GM19239 (cell line): Measurements from ENCODE around the gene EEF1E1.
A peak's percentile ranks its signal among the peaks of the same experiment; 100 is the strongest.
"Not testable (repeated sequence)": the region's sequence is repeated elsewhere in the genome, so short reads cannot be mapped to it uniquely, and the experiment has no call there.

Experiments
- DNase-seq: peaks from one replicate; pipeline ENCODE4 v3.0.0; 2011; ENCODE audit warnings: low spot score; ENCODE audit not compliant: insufficient read length
- FAIRE-seq: peaks from 2 replicates; lab custom pipeline; 2011; peaks lifted over from hg19 to GRCh38; lab: Jason Lieb, UNC

The EEF1E1 gene

DNA sequence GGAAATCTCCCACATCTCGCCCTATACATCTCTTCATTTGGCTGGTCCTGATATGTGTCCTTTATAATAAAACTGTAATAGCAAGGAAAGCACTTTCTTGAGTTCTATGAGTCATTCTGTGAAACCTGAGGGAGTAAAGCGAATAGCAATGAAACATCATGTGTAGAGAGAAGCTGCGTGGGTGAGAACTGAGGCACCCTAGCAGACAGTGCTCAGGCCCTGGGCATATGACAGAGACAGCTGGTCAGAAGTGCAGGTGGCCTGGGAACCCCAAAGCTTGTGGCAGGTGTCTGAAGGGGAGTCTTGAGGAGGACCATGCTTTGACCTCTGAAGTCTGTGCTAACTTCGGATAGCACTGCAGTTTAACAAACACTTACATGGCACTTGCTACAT lies 36.8 kb downstream of the EEF1E1 start:
- DNase-seq (no peak), FAIRE-seq (peak; percentile 39)

DNA sequence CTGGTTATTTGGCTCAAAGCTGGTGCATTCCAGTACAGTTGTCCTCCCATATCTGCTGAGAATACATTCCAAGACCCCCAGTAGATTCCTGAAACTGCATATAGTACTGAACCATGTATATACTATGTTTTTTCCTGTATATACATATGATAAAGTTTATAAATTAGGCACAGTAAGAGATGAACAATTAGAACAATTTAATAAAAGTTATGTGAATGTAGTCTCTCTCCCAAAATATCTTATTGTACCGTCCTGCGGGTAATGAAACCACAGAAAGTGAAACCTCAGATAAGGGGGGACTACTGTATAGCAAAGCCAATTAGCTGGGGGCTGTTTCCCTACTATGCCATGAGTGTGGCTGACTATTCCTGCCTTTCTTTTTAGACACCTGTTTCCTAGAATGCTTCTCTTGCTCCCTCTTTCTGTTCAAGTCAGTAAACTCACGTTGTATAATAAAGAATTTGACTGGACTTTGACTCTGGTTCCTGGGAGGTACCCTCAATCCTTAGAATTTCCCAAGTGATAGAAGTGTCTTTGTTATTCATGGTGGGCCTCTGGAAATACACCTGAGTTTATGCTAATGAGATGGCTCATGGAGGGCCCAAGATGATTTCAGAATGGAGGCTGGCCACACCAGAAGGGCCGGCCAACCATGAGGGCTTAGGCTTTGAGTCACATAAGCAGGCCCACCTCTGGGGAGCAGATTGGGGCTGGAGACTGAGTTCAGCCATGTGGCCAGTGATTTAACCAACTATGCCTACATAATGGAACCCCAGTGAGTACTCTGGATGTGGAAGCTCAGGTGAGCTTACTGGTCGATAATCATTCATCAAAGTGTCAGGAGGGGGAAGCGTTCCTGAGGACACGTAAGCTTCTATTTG lies 37.5 kb downstream of the EEF1E1 start:
- no peak for DNase-seq
- FAIRE-seq, result no peak

DNA sequence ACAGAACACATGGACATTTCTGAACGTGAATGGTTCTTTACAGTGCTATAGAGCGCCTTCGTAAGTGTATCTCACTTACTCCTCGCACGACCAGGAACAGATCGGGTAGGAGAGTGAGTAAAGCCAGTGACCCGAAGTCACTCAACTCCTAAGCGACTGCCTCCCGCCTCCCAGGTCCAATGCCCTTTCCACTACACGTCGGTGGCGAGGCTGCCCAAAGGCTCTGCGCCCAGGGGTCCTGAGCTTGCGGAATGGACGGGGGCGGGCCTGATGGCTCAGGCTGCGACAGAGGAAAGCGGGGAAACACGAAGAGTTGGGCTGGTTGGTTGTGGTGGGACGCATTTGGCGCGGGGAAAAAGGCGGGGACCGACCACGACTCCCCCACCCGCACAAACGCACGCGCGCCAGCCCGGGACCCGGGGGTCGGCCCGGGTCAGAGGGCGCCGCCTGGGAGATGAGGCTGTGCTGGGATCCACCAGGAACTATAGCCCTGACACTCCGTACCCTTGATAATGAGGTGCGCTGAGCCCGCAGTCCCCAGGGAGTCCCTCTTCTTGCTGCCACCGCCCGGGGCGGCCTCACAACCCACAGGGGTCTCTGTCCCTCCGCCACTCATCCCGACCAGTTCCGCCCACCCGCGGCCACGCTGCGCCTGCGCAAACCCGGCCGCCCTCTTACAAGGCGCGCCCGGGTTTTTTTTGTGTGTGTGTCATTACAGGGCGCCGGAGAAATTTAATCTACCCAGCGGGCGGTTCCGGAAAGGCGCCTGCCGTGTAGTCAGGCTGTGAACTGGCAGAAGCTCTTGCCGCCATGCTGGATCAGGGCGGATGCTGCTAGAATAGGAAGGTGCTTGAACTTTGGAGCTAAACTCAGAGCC lies 38.3 kb downstream of the EEF1E1 start, which contains the start of gene BLOC1S5:
Gene BLOC1S5 (minus strand): TSS at position 629 of the 877 bp plus-strand sequence. CDS start 13 bp downstream, at position 616.
- DNase-seq (peak; percentile 62), FAIRE-seq (peak; percentile 91)

DNA sequence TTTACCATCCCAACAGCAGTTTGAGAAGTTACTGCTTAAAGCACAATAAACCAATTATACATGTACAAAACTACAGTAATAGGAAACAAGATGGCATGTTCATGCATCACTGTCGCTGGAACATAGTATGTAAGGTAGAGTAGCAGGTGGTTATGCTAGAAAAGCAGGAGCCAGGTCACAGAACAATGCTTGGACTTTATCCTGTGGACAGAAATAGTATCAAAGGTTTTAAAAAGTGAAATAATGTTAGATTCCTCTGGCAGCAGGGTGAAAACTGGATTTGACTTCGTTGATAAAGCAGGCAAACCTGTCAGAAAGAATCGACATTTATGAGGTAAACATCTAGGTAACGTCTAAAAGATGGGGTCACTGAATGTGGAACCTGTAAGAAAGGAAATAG lies 40.6 kb downstream of the EEF1E1 start:
- DNase-seq (no peak), FAIRE-seq (no peak)

DNA sequence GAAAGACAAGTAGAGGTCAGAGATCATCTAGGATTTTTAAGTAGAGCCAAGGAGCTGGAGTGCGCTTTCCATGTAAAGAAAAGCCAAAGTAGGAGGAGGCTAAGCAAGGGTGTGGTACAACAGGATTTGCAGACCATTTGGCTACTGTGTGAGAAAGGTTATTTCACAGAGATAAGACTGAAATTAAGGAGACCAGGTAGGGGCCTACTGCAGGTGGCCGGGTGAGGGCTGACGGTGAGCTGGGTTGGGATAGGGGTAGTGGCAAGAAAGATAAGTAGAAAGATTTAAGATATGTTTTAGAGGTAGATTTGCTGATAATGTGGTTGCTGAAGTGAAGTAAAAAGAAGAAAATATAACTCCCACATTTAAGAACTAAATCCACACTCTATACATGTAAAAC lies 42.0 kb downstream of the EEF1E1 start:
- no peak for FAIRE-seq
- DNase-seq, result no peak

DNA sequence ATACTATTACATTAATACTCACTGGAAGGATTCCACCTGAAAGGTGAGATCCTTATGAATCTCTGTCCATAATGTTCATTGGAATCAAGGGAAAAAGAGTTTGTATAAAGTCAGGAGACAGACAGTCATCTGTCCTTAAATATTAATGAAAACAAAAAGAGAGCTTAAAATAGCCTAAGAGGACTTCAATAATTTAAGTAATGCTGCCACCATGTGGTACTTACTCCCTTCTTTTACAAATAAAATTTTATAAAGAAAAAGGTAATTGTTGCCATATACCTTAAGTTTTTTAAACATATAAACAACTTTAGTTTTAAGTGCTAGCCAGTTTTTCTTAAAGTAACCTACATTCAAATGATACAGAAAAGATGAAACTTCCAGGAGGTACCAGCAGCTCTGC lies 43.2 kb downstream of the EEF1E1 start:
- DNase-seq (no peak), FAIRE-seq (no peak)

DNA sequence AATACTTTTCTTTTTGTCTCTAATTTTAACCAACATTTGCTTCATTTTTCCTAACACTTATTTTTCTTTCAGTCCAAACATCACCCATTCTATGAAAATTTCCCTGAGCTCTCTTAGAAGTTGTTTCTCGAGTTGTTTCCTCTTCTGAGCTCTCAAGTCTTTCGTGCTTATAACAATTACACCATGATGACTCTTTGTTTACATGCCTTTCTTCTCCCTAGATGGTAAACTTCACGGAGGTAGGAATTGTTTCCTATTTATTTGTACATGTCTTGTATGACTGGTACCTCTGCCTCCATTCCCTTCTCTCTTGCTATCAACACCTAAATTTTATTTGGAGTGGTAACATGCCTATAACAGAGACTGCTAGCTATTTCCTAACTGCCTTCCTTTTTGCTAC lies 44.6 kb downstream of the EEF1E1 start:
- DNase-seq (no peak), FAIRE-seq (no peak)

DNA sequence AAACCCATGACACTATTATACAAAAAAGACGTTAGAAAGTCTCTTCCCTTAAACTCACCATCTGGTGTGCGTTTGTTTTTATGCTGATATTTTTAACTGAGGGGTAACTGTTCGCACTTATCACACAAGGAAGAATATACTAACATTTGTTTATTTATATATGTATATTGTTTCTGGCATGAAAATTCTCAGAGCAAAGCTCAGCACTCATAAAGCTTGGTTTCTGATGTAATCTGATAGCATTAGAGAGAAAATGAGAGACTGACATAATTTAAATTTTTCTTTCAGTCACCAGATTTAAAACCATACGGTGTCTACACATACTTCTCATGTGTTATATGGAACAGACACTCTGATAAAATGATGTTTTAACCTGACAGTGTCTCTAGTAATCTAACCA lies 45.1 kb downstream of the EEF1E1 start:
- FAIRE-seq (no peak), DNase-seq (no peak)

DNA sequence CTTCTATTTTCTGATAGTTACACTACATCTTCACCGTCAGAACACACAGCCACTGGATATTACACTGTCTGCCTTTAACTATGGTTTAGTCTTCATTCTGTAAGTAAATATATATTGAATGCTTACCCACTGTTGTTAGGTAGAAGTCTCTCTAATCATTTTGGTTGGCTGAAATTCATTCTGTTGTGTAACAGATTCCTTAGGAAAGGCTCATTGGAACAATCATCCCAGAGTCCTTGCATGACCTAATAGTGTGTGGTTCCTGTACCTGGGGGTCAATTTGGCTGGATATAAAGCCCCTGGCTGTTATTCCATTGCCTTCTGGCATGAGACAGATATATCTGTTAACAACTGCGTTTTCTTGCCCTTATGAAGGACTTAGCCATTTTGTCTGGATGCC lies 48.1 kb downstream of the EEF1E1 start:
- FAIRE-seq, result no peak
- DNase-seq, result no peak

DNA sequence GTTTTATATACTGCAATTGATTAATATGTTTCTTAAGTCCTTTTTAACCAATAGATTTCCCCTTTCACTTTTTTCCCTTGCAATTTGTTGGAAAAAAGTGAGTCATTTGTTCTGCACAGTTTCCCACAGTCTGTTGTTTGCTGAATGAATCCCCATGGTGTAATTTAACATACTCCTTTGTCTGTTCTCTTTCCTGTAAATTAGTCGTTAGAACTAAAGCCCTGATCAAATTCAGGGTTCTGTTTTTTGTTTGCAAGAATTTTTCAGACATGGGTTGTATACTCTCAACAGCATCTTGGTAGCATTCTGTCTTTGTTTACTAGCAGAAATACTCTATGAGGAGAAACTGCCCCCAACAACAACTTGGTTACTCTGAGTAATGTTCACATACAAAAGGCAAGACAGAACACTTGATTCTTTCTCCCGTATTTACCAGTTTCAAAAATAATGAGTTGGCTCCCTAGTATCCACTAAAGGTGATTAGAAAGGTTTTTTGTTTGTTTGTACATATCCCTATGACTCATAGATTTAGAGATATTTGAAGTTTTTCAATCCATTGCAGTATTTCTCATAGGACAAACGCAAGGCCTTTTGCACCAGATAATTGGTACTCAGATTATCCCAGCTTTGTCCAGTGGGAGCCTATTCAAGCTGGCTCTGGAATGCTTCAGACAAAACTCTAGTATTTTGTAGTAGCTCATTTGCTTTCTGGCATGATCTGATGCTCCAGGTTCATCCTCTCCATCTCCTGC lies 54.6 kb downstream of the EEF1E1 start:
- FAIRE-seq (no peak), DNase-seq (no peak)

DNA sequence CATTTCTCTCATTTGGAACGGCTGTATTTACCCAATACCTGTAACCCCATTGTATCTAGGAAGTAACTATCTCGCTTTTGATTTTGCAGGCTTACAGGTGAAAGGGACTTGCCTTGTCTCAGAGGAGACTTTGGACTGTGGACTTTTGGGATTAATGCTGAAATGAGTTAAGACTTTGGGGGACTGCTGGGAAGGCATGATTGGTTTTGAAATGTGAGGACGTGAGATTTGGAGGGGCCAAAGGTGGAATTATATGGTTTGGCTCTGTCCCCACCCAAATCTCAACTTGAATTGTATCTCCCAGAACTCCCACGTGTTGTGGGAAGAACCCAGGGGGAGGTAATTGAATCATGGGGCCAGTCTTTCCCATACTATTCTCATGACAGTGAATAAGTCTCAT lies 56.6 kb downstream of the EEF1E1 start:
- DNase-seq, FAIRE-seq: not testable (repeated sequence)

DNA sequence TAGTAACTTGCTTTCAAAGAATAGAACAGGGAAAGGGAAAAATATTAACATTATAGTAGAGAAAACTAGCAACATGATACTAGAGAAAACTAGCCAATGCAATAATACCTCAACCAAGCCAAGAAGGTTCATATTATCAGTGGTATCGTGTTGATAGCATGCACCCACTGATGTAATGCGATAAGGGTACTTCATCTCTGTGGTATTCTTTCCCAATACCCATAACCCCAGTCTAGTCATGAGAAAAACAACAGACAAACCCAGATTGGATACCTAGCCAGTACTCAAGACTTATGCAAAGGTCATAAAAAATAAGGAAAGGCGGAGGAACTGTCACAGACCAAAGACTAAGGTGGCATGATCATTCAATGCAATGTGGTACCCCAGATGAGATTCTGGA lies 59.1 kb downstream of the EEF1E1 start:
- DNase-seq (no peak), FAIRE-seq (no peak)

DNA sequence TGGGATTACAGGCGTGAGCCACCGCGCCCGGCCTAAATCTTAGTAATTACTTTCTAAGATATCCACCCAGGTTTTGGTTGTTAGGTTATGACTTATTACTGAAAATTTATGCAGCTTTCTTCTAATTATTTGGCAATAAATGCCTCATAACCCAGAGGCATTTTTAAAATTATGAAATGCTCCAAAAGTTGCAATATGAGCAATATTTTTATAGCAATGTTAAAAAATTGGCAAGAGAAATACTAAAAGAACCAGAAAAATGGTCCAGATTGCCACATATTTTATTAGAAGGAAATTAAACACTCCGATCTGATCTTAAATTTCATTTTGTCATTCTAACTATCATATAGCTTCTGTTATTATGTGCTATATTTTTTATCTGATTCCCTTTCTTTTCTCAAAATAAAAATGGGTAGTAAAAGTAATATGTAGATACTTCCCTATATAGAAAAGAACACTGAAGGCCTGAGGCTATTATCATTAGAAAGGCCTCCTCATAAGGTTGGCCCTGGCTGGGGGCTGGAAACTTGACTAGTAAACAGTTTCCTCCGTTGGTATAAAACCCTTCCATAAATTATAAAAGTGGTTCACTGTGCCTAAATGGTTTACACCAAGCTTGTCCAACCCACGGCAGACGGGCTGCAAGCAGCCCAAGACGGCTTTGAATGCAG lies 60.3 kb downstream of the EEF1E1 start:
- FAIRE-seq (no peak), DNase-seq (no peak)

DNA sequence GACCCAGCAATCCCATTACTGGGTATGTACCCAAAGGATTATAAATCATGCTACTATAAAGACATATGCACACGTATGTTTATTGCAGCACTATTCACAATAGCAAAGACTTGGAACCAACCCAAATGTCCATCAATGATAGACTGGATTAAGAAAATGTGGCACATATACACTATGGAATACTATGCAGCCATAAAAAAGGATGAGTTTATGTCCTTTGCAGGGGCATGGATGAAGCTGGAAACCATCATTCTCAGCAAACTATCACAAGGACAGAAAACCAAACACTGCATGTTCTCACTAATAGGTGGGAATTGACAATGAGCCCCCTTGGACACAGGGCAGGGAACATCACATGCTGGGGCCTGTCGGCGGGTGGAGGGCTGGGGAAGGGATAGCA lies 68.2 kb downstream of the EEF1E1 start:
- DNase-seq, FAIRE-seq: not testable (repeated sequence)

DNA sequence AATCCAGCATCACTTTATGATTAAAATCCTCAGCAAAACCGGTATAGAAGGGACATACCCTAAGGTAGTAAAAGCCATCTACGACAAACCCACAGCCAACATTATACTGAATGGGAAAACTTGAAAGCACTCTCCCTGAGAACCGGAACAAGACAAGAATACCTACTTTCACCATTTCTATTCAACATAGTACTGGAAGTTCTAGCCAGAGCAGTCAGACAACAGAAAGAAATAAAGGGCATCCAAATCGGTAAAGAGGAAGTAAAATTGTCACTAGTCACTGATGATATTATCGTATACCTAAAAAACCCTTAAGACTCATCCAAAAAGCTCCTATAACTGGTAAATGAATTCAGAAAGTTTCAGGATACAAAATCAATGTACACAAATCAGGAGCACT lies 71.4 kb downstream of the EEF1E1 start:
- no peak for DNase-seq
- FAIRE-seq, result no peak
